Measurements from ENCODE around the gene PARD3B.

DNA sequence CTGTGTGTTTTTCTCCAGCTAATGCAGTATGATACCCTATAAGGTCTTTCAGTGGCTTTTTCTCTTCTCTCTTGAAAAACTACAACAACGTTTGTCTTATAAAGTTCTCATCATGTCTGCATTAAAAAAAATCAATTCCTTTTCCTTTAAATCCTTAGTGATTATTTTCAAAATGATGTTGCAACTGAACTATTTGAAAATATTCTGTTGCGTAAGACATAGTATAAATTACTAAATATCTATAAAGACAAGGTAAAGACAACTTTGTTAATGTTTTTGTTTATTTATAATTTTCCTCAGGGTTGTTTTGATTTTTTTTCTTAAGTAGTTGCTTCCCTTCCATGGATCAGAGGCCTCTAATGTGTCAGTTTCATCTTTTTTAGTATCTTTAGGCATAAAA is 21.2 kb downstream of the PARD3B start:
- TF ChIP-seq, protein P1, sequence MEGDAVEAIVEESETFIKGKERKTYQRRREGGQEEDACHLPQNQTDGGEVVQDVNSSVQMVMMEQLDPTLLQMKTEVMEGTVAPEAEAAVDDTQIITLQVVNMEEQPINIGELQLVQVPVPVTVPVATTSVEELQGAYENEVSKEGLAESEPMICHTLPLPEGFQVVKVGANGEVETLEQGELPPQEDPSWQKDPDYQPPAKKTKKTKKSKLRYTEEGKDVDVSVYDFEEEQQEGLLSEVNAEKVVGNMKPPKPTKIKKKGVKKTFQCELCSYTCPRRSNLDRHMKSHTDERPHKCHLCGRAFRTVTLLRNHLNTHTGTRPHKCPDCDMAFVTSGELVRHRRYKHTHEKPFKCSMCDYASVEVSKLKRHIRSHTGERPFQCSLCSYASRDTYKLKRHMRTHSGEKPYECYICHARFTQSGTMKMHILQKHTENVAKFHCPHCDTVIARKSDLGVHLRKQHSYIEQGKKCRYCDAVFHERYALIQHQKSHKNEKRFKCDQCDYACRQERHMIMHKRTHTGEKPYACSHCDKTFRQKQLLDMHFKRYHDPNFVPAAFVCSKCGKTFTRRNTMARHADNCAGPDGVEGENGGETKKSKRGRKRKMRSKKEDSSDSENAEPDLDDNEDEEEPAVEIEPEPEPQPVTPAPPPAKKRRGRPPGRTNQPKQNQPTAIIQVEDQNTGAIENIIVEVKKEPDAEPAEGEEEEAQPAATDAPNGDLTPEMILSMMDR (IDR thresholded peaks at IDR 0.05): no peak
- no peak for TF ChIP-seq POLR2A (IDR thresholded peaks at IDR 0.05)

All from lower leg skin (tissue), 3 donors.